C1 segment of cervical spinal cord (tissue), 14 donors: ENCODE measurements around the gene OSBPL8.

Experiments
- DNase-seq, 14 donors: peaks; one replicate each; lab custom pipeline; 2025; lab: John Stamatoyannopoulos, UW

Gene OSBPL8

DNA sequence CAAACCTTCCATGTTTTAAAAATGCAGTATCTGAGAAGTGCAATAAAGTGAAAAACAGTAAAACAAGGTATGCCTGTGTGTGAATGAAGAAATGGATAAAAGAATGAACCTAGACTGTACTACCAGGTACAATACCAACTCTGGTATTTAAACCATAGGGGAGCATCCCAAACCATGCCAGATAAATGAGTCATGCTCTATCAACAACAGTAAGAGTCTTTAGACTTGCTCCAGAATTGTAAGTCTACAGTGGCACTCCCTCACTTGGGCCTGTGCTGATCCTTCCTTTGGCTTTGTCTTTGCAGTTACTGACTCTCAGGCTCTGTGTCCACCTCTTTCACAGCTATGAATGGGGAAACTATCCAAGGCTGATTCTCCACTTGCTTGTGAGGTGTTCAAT is 249.5 kb downstream of the OSBPL8 start:
- no peak for DNase-seq

DNA sequence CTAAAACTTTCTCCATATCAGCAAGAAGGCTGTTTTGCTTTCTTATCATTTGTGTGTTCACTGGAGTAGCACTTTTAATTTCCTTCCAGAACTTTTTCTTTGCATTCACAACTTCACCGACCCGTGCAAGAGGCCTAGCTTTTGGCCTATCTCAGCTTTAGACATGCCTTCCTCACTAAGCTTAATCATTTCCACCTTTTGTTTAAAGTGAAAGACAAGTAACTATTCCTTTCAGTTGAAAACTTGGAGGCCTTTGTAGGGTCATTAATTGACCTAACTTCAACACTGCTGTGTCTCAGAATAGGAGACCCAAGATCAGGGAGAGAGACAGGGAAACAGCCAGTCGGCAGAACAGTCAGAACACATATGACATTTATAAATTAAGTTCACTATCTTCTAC is 250.7 kb downstream of the OSBPL8 start:
- no peak for DNase-seq

DNA sequence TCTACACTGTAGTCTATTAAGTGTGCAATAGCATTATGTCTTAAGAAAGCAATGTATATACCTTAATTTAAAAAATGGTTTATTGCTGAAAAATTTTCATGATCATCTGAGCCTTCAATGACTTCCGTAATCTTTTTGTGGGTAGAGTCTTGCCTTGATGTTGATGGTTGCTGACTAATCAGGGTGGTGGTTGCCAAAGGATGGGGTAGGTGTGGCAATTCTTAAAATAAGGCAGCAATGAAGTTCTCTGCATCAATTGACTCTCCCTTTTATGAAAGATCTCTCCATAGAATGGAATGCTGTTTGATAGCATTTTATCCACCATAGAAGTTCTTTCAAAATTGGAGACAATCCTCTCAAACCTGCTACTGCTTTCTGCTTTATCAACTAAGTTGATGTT is 252.5 kb downstream of the OSBPL8 start:
- DNase-seq: no peak

DNA sequence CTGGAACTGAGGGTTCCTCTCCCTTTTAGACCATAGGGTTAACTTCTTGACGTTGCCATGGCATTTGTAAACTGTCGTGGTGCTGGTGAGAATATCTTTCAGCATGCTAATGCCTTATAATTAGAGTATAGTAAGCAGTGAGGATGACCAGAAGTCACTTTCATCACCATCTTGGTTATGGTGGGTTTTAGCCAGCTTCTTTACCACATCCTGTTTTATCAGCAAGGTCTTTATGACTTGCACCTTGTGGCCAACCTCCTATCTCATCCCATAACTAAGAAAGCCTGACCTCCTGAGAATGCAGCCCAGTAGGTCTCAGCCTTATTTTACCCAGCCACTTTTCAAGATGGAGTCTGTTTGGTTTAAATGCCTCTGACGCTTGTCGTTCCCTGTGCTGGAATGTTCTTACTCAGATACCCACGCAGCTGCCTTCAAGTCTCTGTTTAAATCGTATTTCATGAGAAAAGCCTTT is 255.5 kb downstream of the OSBPL8 start:
- no peak for DNase-seq

DNA sequence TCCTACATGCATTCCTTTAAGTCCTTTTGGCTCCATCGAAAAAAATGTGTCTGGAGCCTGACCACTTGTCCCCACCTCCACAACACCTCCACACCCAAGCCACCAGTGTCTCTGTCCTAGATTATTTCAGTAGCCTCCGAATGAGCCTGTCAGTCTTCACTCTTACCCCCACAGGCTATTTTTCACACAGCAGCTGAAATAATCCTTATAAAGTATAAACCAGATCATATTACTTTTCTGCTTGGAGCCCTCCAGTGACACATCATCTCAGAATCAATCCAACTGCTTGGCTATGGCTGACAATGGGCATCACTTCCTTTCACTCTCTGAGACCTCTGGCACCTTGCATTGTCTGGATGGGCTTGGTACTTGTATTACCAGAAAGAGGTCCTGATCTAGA is 256.2 kb downstream of the OSBPL8 start:
- DNase-seq: no peak
